Stomach (tissue), 9 donors: Measurements from ENCODE around the gene IDH2. TPM values are rescaled to one million over a fixed set of nuclear protein-coding genes. Genes with fewer than 3 reads are reported as not detected.
A peak's percentile ranks its signal among the peaks of the same experiment; 100 is the strongest.
"Not testable (repeated sequence)": the region's sequence is repeated elsewhere in the genome, so short reads cannot be mapped to it uniquely, and the experiment has no call there.

Source experiments
- DNase-seq, 2 donors: peaks; one replicate each; pipeline versions ENCODE4 v3.0.0 to v3.0.0-alpha.2; 2013 to 2019
- H3K27ac ChIP-seq, 5 donors: fragments of 200-600 bp in 4 of 5; sonication (generic) in 4 of 5; one replicate each; pipeline ENCODE4 v1.5.1; 2013 to 2019; ENCODE audit warnings: mild to moderate bottlenecking in 1 of 5, moderate library complexity in 1 of 5
- H3K27me3 ChIP-seq, 3 donors: fragments of 200-600 bp; sonication (generic); one replicate each; pipeline ENCODE4 v1.5.1; 2017 to 2019; ENCODE audit warnings: mixed run types in 1 of 3
- H3K36me3 ChIP-seq, 4 donors: fragments of 200-600 bp; sonication (generic); 1 replicate in 3 of 4; 2 replicates in 1 of 4; pipeline ENCODE4 v1.5.1; 2016 to 2019
- H3K4me1 ChIP-seq, 4 donors: fragments of 200-600 bp; sonication (generic); one replicate each; pipeline ENCODE4 v1.5.1; 2016 to 2019
- H3K4me3 ChIP-seq, 4 donors: fragments of 200-600 bp; sonication (generic) in 3 of 4; one replicate each; pipeline ENCODE4 v1.5.1; 2016 to 2019; ENCODE audit warnings: mild to moderate bottlenecking in 1 of 4
- H3K9me3 ChIP-seq, 4 donors: fragments of 200-600 bp; sonication (generic); one replicate each; pipeline ENCODE4 v1.5.1; 2016 to 2019
- EP300 ChIP-seq: sonication (generic); formaldehyde crosslinking; IDR thresholded peaks from one replicate; pipeline ENCODE4 v1.6.1; 2017; ENCODE audit warnings: antibody characterized with exemption
- POLR2A ChIP-seq, 4 donors: fragments of 450-650 bp; IDR thresholded peaks; one replicate each; pipeline ENCODE4 v1.6.1; 2016; ENCODE audit warnings: antibody characterized with exemption in 4 of 4, control low read depth in 2 of 4, mild to moderate bottlenecking in 1 of 4, moderate library complexity in 1 of 4
- POLR2AphosphoS5 ChIP-seq, 3 donors: sonication (generic); formaldehyde crosslinking; IDR thresholded peaks; one replicate each; pipeline ENCODE4 v1.6.1; 2016; ENCODE audit warnings: antibody characterized with exemption in 3 of 3
- WGBS, 5 donors: extraction: QIAGEN DNeasy Blood & Tissue Kit in 3 of 5; methylation state at CpG; one replicate each; pipeline versions ENCODE4 v1.1.5 to v1.1.7; 2013 to 2018; 5-methylcytosine and 5-hydroxymethylcytosine counted together
- intact Hi-C: fragments of 100-400 bp; cut with DNase I; formaldehyde crosslinking; loops from one replicate; pipeline ENCODE4 v1.15.1; 2023; ENCODE audit warnings: low total_unique reads
- polyA plus RNA-seq, 3 donors: library from polyadenylated mRNA; stranded (reverse); fragments of 200-250 nt; gene quantifications; one replicate each; pipeline ENCODE4 v1.2.3, GENCODE V29; 2013
- total RNA-seq, 5 donors: library from RNA; depleted of rRNA; stranded (reverse); fragments of >200 nt; gene quantifications; one replicate each; pipeline versions ENCODE4 v1.1.0 to v1.2.3, GENCODE V29; 2014 to 2016
- TF ChIP-seq, protein P1 (sequence below), 7 experiments: fragments of 450-650 bp in 4 of 7; fragments of 200-600 bp in 3 of 7; sonication (generic) in 3 of 7; IDR thresholded peaks; one replicate each; pipeline ENCODE4 v1.5.1; 2016 to 2019; ENCODE audit warnings: antibody characterized with exemption in 7 of 7, control low read depth in 2 of 7, mild to moderate bottlenecking in 1 of 7
- donor health status: healthy with polysubstance abuse.
- donor health status: Bipolar disorder and iron deficiency.
- donor health status: healthy.

The IDH2 gene
- total and polyA plus RNA-seq, 8 donors: 12.3 to 186 (median 117) TPM

DNA sequence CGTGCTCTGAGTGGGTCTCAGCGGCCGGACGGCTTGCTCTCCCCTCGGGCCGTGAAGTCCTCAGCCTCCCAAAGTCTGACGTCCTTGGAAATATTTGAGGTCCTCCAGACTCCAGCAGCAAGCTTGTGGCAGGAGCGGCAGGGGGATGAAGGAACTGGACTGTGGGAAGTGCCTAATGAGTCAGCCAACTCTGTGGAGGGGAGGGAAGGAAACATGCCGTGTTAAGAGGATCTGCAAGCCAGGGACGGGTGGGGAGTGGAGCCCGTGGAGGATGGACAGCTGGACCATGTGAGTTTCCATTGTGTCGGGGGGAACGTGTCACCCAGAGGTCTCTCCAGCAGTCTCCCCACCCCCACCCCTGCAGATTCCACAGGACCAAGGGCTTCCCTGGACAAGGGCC is 39.4 kb upstream of the IDH2 start:
- no peaks in the 10 kb centered on the region for H3K9me3 ChIP-seq
- no peak overlapping the region for H3K27ac ChIP-seq
- no peaks in the 10 kb centered on the region for H3K27me3 ChIP-seq
- H3K4me1 ChIP-seq: peaks cover 3 to 16% (median 10%) of the 10 kb centered on the region in 4 donors
- no peaks in the 10 kb centered on the region for H3K36me3 ChIP-seq
- no peak for TF ChIP-seq POLR2AphosphoS5 (IDR thresholded peaks at IDR 0.05)
- TF ChIP-seq, protein P1, sequence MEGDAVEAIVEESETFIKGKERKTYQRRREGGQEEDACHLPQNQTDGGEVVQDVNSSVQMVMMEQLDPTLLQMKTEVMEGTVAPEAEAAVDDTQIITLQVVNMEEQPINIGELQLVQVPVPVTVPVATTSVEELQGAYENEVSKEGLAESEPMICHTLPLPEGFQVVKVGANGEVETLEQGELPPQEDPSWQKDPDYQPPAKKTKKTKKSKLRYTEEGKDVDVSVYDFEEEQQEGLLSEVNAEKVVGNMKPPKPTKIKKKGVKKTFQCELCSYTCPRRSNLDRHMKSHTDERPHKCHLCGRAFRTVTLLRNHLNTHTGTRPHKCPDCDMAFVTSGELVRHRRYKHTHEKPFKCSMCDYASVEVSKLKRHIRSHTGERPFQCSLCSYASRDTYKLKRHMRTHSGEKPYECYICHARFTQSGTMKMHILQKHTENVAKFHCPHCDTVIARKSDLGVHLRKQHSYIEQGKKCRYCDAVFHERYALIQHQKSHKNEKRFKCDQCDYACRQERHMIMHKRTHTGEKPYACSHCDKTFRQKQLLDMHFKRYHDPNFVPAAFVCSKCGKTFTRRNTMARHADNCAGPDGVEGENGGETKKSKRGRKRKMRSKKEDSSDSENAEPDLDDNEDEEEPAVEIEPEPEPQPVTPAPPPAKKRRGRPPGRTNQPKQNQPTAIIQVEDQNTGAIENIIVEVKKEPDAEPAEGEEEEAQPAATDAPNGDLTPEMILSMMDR (IDR thresholded peaks at IDR 0.05): no peak
- TF ChIP-seq EP300: no peak
- no peak for TF ChIP-seq POLR2A (IDR thresholded peaks at IDR 0.05)
- H3K4me3 ChIP-seq: no peak overlapping the region
- DNase-seq: peak in 1 of 2 donors; percentile 50
- intact Hi-C loops: no loop called here
- whole genome bisulfite sequencing, 5 donors: 68 to 92% (median 73%) methylated on average over 6 to 13 of the region's 13 CpGs

DNA sequence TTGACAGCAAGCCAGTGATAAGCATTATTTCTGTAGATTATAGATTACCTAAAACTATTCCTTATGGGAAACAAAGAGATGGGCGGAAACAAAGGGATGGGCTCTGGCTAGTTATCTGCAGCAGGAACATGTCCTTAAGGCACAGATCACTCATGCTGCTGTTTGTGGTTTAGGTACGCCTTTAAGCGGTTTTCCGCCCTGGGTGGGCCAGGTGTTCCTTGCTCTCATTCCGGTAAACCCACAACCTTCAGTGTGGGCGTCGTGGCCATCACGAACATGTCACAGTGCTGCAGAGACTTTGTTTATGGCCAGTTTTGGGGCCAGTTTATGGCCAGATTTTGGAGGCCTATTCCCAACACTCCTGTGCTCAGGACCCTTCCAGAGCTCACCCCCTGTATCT is 37.3 kb upstream of the IDH2 start:
- intact Hi-C loops, DNase-seq, H3K4me3 ChIP-seq, H3K9me3 ChIP-seq, H3K27ac ChIP-seq, H3K36me3 ChIP-seq, H3K27me3 ChIP-seq: not testable (repeated sequence)
- peaks cover 3 to 16% (median 10%) of the 10 kb centered on the region in 4 donors for H3K4me1 ChIP-seq
- WGBS, 5 donors: 75 to 94% (median 87%) methylated on average over 8 of the region's 8 CpGs

DNA sequence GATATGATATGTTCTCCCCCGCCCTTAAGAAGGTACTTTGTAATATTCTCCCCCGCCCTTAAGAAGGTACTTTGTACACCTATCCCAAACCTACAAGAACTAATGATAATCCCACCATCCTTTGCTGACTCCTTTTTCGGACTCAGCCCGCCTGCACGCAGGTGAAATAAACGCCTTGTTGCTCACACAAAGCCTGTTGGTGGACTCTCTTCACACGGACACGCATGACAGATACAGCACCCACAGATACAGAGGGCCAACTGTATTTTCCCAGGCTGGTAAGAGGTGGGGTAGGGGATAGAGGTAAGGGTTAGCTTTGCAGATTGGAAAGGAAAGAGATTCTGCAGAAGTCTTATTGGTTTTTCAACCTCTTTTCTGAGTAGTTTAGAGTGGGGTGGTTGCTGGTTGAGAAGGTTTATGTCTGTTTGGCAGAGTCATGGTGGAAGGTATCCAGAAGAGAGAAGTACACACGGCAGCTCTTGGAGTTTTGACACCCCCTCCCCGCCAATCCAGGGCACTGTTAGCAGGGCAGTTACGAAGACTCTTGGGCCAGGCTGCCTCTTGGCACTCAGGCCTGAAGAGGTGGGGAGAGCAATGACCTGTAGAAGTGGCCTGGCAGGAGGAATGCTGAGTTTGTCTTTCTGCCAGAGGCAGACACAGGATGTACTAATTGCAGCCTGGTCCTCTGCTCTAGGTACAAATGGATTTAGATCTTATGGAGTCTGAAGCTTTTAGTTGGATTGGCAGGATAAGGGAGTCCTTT is 36.0 kb upstream of the IDH2 start:
- intact Hi-C loops: no loop called here
- TF ChIP-seq POLR2AphosphoS5 (IDR thresholded peaks at IDR 0.05) (no peak), EP300 (no peak), POLR2A (IDR thresholded peaks at IDR 0.05) (no peak)
- TF ChIP-seq, protein P1 (IDR thresholded peaks at IDR 0.05): no peak
- Histone ChIP-seq H3K36me3 (no peaks in the 10 kb centered on the region), H3K27me3 (no peaks in the 10 kb centered on the region), H3K4me1 (peaks cover under 1 to 12% (median 7%) of the 10 kb centered on the region in 4 donors), H3K27ac (no peak overlapping the region), H3K4me3 (no peak overlapping the region), H3K9me3 (no peaks in the 10 kb centered on the region)
- 76 to 89% (median 84%) methylated on average over 11 of the region's 11 CpGs for WGBS, 5 donors
- DNase-seq: peak in 1 of 2 donors; percentile 61

DNA sequence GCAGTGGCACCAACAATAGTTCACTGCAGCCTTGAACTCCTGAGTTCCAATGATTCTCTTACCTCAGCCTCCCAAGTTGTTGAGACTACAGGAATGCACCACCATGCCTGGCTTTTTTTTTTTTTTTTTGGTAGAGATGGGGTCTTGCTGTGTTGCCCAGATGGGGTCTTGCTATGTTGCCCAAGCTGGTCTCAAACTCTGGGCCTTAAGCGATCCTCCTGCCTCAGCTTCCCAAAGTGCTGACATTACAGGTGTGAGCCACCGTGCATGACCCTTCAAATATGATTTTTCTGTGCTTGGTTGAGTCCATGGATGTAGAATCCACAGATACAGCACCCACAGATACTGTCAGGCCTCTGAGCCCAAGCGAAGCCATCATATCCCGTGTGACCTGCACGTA is 30.2 kb upstream of the IDH2 start:
- TF ChIP-seq POLR2A (IDR thresholded peaks at IDR 0.05) (no peak), POLR2AphosphoS5 (IDR thresholded peaks at IDR 0.05) (no peak), EP300 (no peak)
- TF ChIP-seq, protein P1 (IDR thresholded peaks at IDR 0.05): no peak
- Histone ChIP-seq H3K9me3 (no peaks in the 10 kb centered on the region), H3K4me3 (no peak overlapping the region), H3K4me1 (no peaks in the 10 kb centered on the region), H3K27me3 (no peaks in the 10 kb centered on the region), H3K27ac (no peak overlapping the region), H3K36me3 (no peaks in the 10 kb centered on the region)
- 84 to 96% (median 92%) methylated on average over 5 of the region's 5 CpGs for WGBS, 5 donors
- intact Hi-C loops: no loop called here
- DNase-seq: no peak

DNA sequence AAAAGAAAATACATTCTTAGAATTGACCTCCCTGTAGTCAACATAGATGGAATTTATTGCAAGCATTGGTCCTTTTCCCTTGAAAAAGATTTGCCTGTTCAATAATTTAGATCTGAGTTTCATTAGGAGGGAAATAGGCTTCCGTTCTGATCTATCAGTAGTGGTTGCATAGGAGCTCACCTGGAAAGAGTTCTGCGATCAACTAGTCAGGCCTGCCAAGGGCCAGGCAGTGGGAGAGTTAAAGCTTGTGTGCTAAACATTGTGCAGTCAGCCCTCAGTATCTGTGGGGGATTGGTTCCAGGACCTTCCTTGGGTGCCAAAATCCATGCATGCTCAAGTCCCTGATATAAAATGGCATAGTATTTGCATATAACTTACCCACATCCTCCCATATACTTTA is 29.6 kb upstream of the IDH2 start:
- Histone ChIP-seq H3K9me3 (no peaks in the 10 kb centered on the region), H3K4me1 (peaks cover under 1 to 4% (median 3%) of the 10 kb centered on the region in 4 donors), H3K36me3 (no peaks in the 10 kb centered on the region), H3K27me3 (no peaks in the 10 kb centered on the region), H3K4me3 (no peak overlapping the region), H3K27ac (no peak overlapping the region)
- intact Hi-C loops: no loop called here
- TF ChIP-seq POLR2AphosphoS5 (IDR thresholded peaks at IDR 0.05) (no peak), EP300 (no peak), POLR2A (IDR thresholded peaks at IDR 0.05) (no peak)
- TF ChIP-seq, protein P1 (IDR thresholded peaks at IDR 0.05): no peak
- WGBS, 5 donors: 90 to 98% (median 96%) methylated on average over 2 of the region's 2 CpGs
- no peak for DNase-seq
